ENCODE results near the gene LRFN4.

LRFN4 gene

GRCh38 chr11:66870131-66870530 lies 13.3 kb downstream of the LRFN4 start:
- H3K4me3 ChIP-seq (ENCODE audit: low read depth, low read length): no peak overlapping the region

- H3K4me3 ChIP-seq (ENCODE audit: low read depth, low read length): no peak overlapping the region
These were observed 14.0 kb downstream of the LRFN4 start for GRCh38 chr11:66870616-66871520.

- no peak overlapping the region for H3K4me3 ChIP-seq (ENCODE audit: low read depth, low read length)
These were observed 14.6 kb downstream of the LRFN4 start for GRCh38 chr11:66871521-66871901.

- H3K4me3 ChIP-seq (ENCODE audit: low read depth, low read length): no peak overlapping the region
These were observed 17.4 kb downstream of the LRFN4 start for GRCh38 chr11:66874232-66874631.

GRCh38 chr11:66875378-66875777 lies 18.5 kb downstream of the LRFN4 start:
- no peak overlapping the region for H3K4me3 ChIP-seq (ENCODE audit: low read depth, low read length)

- H3K4me3 ChIP-seq (ENCODE audit: low read depth, low read length): no peak overlapping the region
These were observed 20.9 kb downstream of the LRFN4 start for GRCh38 chr11:66877588-66878385.

GRCh38 chr11:66878474-66878873 lies 21.6 kb downstream of the LRFN4 start:
- no peak overlapping the region for H3K4me3 ChIP-seq (ENCODE audit: low read depth, low read length)

GRCh38 chr11:66879000-66879399 lies 22.1 kb downstream of the LRFN4 start:
- H3K4me3 ChIP-seq (ENCODE audit: low read depth, low read length): no peak overlapping the region

GRCh38 chr11:66879583-66879982 lies 22.7 kb downstream of the LRFN4 start:
- H3K4me3 ChIP-seq (ENCODE audit: low read depth, low read length): no peak overlapping the region

- no peak overlapping the region for H3K4me3 ChIP-seq (ENCODE audit: low read depth, low read length)
These were observed 23.1 kb downstream of the LRFN4 start for GRCh38 chr11:66879999-66880398.

GRCh38 chr11:66880496-66881450 lies 23.9 kb downstream of the LRFN4 start:
- no peak overlapping the region for H3K4me3 ChIP-seq (ENCODE audit: low read depth, low read length)

- H3K4me3 ChIP-seq (ENCODE audit: low read depth, low read length): no peak overlapping the region
These were observed 24.6 kb downstream of the LRFN4 start for GRCh38 chr11:66881451-66881835.

GRCh38 chr11:66881927-66882452 lies 25.1 kb downstream of the LRFN4 start:
- H3K4me3 ChIP-seq (ENCODE audit: low read depth, low read length): no peak overlapping the region

- no peak overlapping the region for H3K4me3 ChIP-seq (ENCODE audit: low read depth, low read length)
These were observed 25.7 kb downstream of the LRFN4 start for GRCh38 chr11:66882561-66883015.

- no peak overlapping the region for H3K4me3 ChIP-seq (ENCODE audit: low read depth, low read length)
These were observed 26.4 kb downstream of the LRFN4 start for GRCh38 chr11:66883016-66883965.

- no peak overlapping the region for H3K4me3 ChIP-seq (ENCODE audit: low read depth, low read length)
These were observed 27.6 kb downstream of the LRFN4 start for GRCh38 chr11:66884443-66884842.

- no peak overlapping the region for H3K4me3 ChIP-seq (ENCODE audit: low read depth, low read length)
These were observed 28.6 kb downstream of the LRFN4 start for GRCh38 chr11:66885469-66885868.

- H3K4me3 ChIP-seq (ENCODE audit: low read depth, low read length): no peak overlapping the region
These were observed 29.1 kb downstream of the LRFN4 start for GRCh38 chr11:66885950-66886440.

- H3K4me3 ChIP-seq (ENCODE audit: low read depth, low read length): no peak overlapping the region
These were observed 29.9 kb downstream of the LRFN4 start for GRCh38 chr11:66886671-66887221.

All from iPS-11a (cell line).